IMR-90 (cell line): Measurements from ENCODE around the gene ZNF618. TPM values are rescaled to one million over a fixed set of nuclear protein-coding genes. Genes with fewer than 3 reads are reported as not detected.

Experiments used
- ATAC-seq: fragments of 200-7000 bp; cut with Tn5 transposase; 2 replicates; pipeline ENCODE4 v1.9.1; 2020; ENCODE audit warnings: low read depth, mild to moderate bottlenecking, moderate library complexity
- BruUV-seq: library from RNA; stranded (reverse); fragments of 400-500 nt; replicated peaks from 2 replicates; lab custom pipeline; 2021; lab: Mats Ljungman, UMichigan
- CTCF ChIA-PET: fragments of 300-600 bp; formaldehyde crosslinking; extraction: SDS; loops from one replicate; lab custom pipeline; 2021; ENCODE audit warnings: antibody characterized with exemption; lab: Yijun Ruan, JAX
- POLR2A ChIA-PET: fragments of 300-600 bp; sonication (Branson Sonifier 250); formaldehyde crosslinking; loops from one replicate; lab custom pipeline; 2022; ENCODE audit warnings: antibody characterized with exemption; ENCODE audit not compliant: unreplicated experiment; lab: Charles Lee
- DNase-seq: peaks from one replicate; pipeline ENCODE4 v3.0.0; 2013
- H2AFZ ChIP-seq: replicated peaks from 2 replicates; pipeline ENCODE3; 2013; ENCODE audit warnings: low read length, mild to moderate bottlenecking; ENCODE audit not compliant: poor library complexity
- H2AK5ac ChIP-seq: 2 replicates; pipeline ENCODE4 v1.6.1; 2013; ENCODE audit warnings: low read depth, low read length, inconsistent platforms
- H2AK9ac ChIP-seq: replicated peaks from 2 replicates; pipeline ENCODE3; 2013; ENCODE audit warnings: mild to moderate bottlenecking, low read depth, low read length, moderate library complexity; ENCODE audit not compliant: poor library complexity
- H2BK120ac ChIP-seq: 2 replicates; pipeline ENCODE4 v1.6.1; 2013; ENCODE audit warnings: low read depth, low read length, inconsistent platforms
- H2BK15ac ChIP-seq: 3 replicates; pipeline ENCODE4 v1.6.1; 2013; ENCODE audit warnings: low read depth, low read length, inconsistent platforms
- H2BK20ac ChIP-seq: 2 replicates; pipeline ENCODE4 v1.6.1; 2013; ENCODE audit warnings: low read depth, mild to moderate bottlenecking, inconsistent platforms, low read length, moderate library complexity
- H2BK5ac ChIP-seq: 2 replicates; pipeline ENCODE4 v1.6.1; 2013; ENCODE audit warnings: mild to moderate bottlenecking, low read depth, low read length, inconsistent platforms; ENCODE audit not compliant: poor library complexity, severe bottlenecking
- H3K14ac ChIP-seq: replicated peaks from 2 replicates; pipeline ENCODE4 v1.6.1; 2013; ENCODE audit warnings: low read depth, low read length, inconsistent platforms
- H3K18ac ChIP-seq: 2 replicates; pipeline ENCODE4 v1.6.1; 2013; ENCODE audit warnings: low read depth, low read length, control low read depth
- H3K23ac ChIP-seq: 2 replicates; pipeline ENCODE4 v1.6.1; 2013; ENCODE audit warnings: low read depth, low read length, inconsistent platforms
- H3K27ac ChIP-seq: 2 replicates; pipeline ENCODE4 v1.5.1; 2013; ENCODE audit warnings: mild to moderate bottlenecking, control low read depth, low read length; ENCODE audit not compliant: insufficient read depth
- H3K27me3 ChIP-seq: 2 replicates; pipeline ENCODE4 v1.6.1; 2013; ENCODE audit warnings: low read length; ENCODE audit not compliant: control insufficient read depth, insufficient read depth
- H3K36me3 ChIP-seq: 2 replicates; pipeline ENCODE4 v1.6.1; 2013; ENCODE audit warnings: low read length, mixed read lengths; ENCODE audit not compliant: control insufficient read depth, insufficient read depth
- H3K4ac ChIP-seq: 2 replicates; pipeline ENCODE4 v1.6.1; 2013; ENCODE audit warnings: low read depth, low read length, inconsistent platforms
- H3K4me1 ChIP-seq: 2 replicates; pipeline ENCODE4 v1.6.1; 2013; ENCODE audit warnings: low read length, mixed read lengths; ENCODE audit not compliant: control insufficient read depth, insufficient read depth
- H3K4me2 ChIP-seq: 2 replicates; pipeline ENCODE4 v1.6.1; 2013; ENCODE audit warnings: low read depth, mild to moderate bottlenecking, control low read depth, low read length, moderate library complexity
- H3K4me3 ChIP-seq: 2 replicates; pipeline ENCODE4 v1.5.1; 2013; ENCODE audit warnings: low read depth, mild to moderate bottlenecking, control low read depth, low read length, moderate library complexity; ENCODE audit not compliant: insufficient read depth
- H3K56ac ChIP-seq: 2 replicates; pipeline ENCODE4 v1.6.1; 2013; ENCODE audit warnings: low read length, inconsistent platforms; ENCODE audit not compliant: insufficient read depth; ENCODE audit errors: extremely low read depth
- H3K79me1 ChIP-seq, 2 experiments: 2 replicates each; pipeline ENCODE4 v1.6.1; 2013; ENCODE audit warnings: low read length in 2 of 2, inconsistent platforms in 1 of 2, low read depth in 1 of 2
- H3K9ac ChIP-seq: 2 replicates; pipeline ENCODE4 v1.6.1; 2013; ENCODE audit warnings: low read depth, low read length, control low read depth
- H3K9me1 ChIP-seq: 2 replicates; pipeline ENCODE4 v1.6.1; 2013; ENCODE audit warnings: low read length, inconsistent platforms; ENCODE audit not compliant: insufficient read depth
- H3K9me3 ChIP-seq: 2 replicates; pipeline ENCODE4 v1.6.1; 2013; ENCODE audit warnings: low read length; ENCODE audit not compliant: control insufficient read depth, insufficient read depth
- H4K20me1 ChIP-seq: 2 replicates; pipeline ENCODE4 v1.6.1; 2013; ENCODE audit warnings: low read length, inconsistent platforms; ENCODE audit not compliant: insufficient read depth
- H4K5ac ChIP-seq: 2 replicates; pipeline ENCODE4 v1.6.1; 2013; ENCODE audit warnings: mild to moderate bottlenecking, low read depth, low read length, control low read depth
- H4K8ac ChIP-seq, 2 experiments: 2 replicates each; pipeline ENCODE4 v1.6.1; 2013; ENCODE audit warnings: low read depth in 2 of 2, low read length in 2 of 2, control low read depth in 1 of 2, inconsistent platforms in 1 of 2
- H4K91ac ChIP-seq: 2 replicates; pipeline ENCODE4 v1.6.1; 2013; ENCODE audit warnings: low read depth, low read length, inconsistent platforms; ENCODE audit not compliant: insufficient read depth
- BHLHE40 ChIP-seq: fragments of 150-350 bp; IDR thresholded peaks from 2 replicates; pipeline ENCODE4 v1.6.1; 2016; ENCODE audit warnings: mild to moderate bottlenecking, low read depth, low read length
- CEBPB ChIP-seq: IDR thresholded peaks from 2 replicates; pipeline ENCODE4 v1.6.1; 2012; ENCODE audit warnings: low read depth, low read length, improper control_type of control experiment
- CHD1 ChIP-seq: IDR thresholded peaks from 2 replicates; pipeline ENCODE4 v1.6.1; 2012; ENCODE audit warnings: low read depth, low read length, improper control_type of control experiment
- FOS ChIP-seq: fragments of 150-350 bp; IDR thresholded peaks from 2 replicates; pipeline ENCODE4 v1.6.1; 2016; ENCODE audit warnings: low read depth, low read length
- MAFK ChIP-seq: IDR thresholded peaks from 2 replicates; pipeline ENCODE4 v1.6.1; 2012; ENCODE audit warnings: low read depth, low read length, improper control_type of control experiment
- MAZ ChIP-seq: IDR thresholded peaks from 2 replicates; pipeline ENCODE4 v1.6.1; 2012; ENCODE audit warnings: low read depth, mild to moderate bottlenecking, low read length, improper control_type of control experiment, moderate library complexity, borderline replicate concordance
- MXI1 ChIP-seq: IDR thresholded peaks from 2 replicates; pipeline ENCODE4 v1.6.1; 2012; ENCODE audit warnings: low read depth, mild to moderate bottlenecking, low read length, moderate library complexity, borderline replicate concordance
- NFE2L2 ChIP-seq: fragments of 150-350 bp; IDR thresholded peaks from 2 replicates; pipeline ENCODE4 v1.6.1; 2016; ENCODE audit warnings: low read depth, mild to moderate bottlenecking, low read length
- POLR2A ChIP-seq: IDR thresholded peaks from 2 replicates; pipeline ENCODE4 v1.6.1; 2012; ENCODE audit warnings: mild to moderate bottlenecking, low read depth, low read length
- RAD21 ChIP-seq: IDR thresholded peaks from 2 replicates; pipeline ENCODE4 v1.6.1; 2012; ENCODE audit warnings: low read length, improper control_type of control experiment
- RCOR1 ChIP-seq: IDR thresholded peaks from 2 replicates; pipeline ENCODE4 v1.6.1; 2012; ENCODE audit warnings: mild to moderate bottlenecking, low read length, improper control_type of control experiment; ENCODE audit not compliant: insufficient replicate concordance
- RFX5 ChIP-seq: IDR thresholded peaks from 2 replicates; pipeline ENCODE4 v1.8.0; 2012; ENCODE audit warnings: low read depth, mild to moderate bottlenecking, low read length, moderate library complexity
- SMC3 ChIP-seq: fragments of 150-350 bp; IDR thresholded peaks from 2 replicates; pipeline ENCODE4 v1.6.1; 2016; ENCODE audit warnings: low read depth, mild to moderate bottlenecking, antibody characterized with exemption, low read length, moderate library complexity
- WGBS, 2 experiments: methylation state at CpG; one replicate each; pipeline versions ENCODE4 v1.1.5 to v1.1.7; 2013; ENCODE audit warnings: missing lambda C conversion rate in 2 of 2; ENCODE audit not compliant: insufficient read length in 1 of 2; ENCODE audit errors: extremely low coverage in 2 of 2; 5-methylcytosine and 5-hydroxymethylcytosine counted together
- dilution Hi-C: fragments of 300-500 bp; cut with HindIII; formaldehyde crosslinking; loops from one replicate; pipeline ENCODE4 v1.14.3; 2018; ENCODE audit warnings: low sequenced_read_pairs; ENCODE audit not compliant: unreplicated experiment
- in situ Hi-C: fragments of 300-500 bp; cut with MboI; formaldehyde crosslinking; loops from 3 replicates; pipeline ENCODE4 v1.14.3; 2019; ENCODE audit warnings: low sequenced_read_pairs, inconsistent platforms, mixed read lengths
- intact Hi-C: fragments of 100-400 bp; cut with micrococcal nuclease; formaldehyde crosslinking; loops from 2 replicates; pipeline ENCODE4 v1.10.0; 2022
- polyA plus RNA-seq, 3 experiments: library from polyadenylated mRNA; depleted of rRNA; stranded (reverse); fragments of >200 nt; gene quantifications; 2 replicates each; pipeline ENCODE4 v1.2.3, GENCODE V29; 2012; ENCODE audit warnings: low replicate concordance in 1 of 3
- total RNA-seq: library from RNA; depleted of rRNA; stranded (reverse); fragments of >200 nt; gene quantifications from 2 replicates; pipeline ENCODE4 v1.2.3, GENCODE V29; 2012
- TF ChIP-seq, protein P1 (sequence below): fragments of 150-350 bp; IDR thresholded peaks from 2 replicates; pipeline ENCODE4 v1.6.1; 2017; ENCODE audit warnings: mild to moderate bottlenecking, antibody characterized with exemption, low read length, low read depth
- TF ChIP-seq, protein P2 (sequence below): fragments of 150-350 bp; IDR thresholded peaks from 2 replicates; pipeline ENCODE4 v1.6.1; 2016; ENCODE audit warnings: low read depth, mild to moderate bottlenecking, low read length, moderate library complexity, borderline replicate concordance
- TF ChIP-seq, protein P3 (sequence below): conservative IDR thresholded peaks from 2 replicates; pipeline ENCODE4 v1.5.1; 2012; ENCODE audit warnings: mild to moderate bottlenecking, low read depth, low read length, improper control_type of control experiment

Gene ZNF618
- total and polyA plus RNA-seq, 2 of the 4 experiments (the other 2 are of a cell fraction) = 8.2 to 9.4 TPM

DNA sequence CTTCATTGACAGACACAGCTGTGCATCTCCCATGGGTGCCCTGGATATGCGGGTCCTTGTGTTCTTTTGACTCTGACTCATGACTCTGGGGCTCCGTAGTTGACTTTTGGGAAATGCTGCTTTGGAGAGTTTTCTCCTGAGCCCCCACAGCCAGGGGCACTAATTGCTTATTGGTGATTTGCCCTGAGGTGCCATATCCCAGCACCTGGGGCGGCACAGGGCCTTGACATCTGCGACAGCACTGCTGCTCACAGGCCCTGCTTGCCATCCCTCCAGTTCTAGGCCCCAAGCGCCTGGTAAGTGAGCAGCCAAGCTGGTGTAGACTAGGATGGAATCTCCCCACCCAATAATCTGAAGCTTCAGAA, 126.9 kb downstream of the ZNF618 start:
- Histone ChIP-seq H3K9me1 (0 out of 2 replicates have a peak, but pooled peaks cover 3% of the 10 kb centered on the region), H2AFZ (no peak overlapping the region), H4K5ac (no peak overlapping the region), H3K23ac (no peak overlapping the region), H3K9me3 (no peaks in the 10 kb centered on the region), H4K20me1 (0 out of 2 replicates have a peak, but pooled peaks cover 3% of the 10 kb centered on the region), H2BK5ac (no peak overlapping the region), H3K4ac (no peak overlapping the region), H3K79me1 (peaks cover 0 to 24% of the 10 kb centered on the region in 2 experiments; a peak in 1 of 4 replicates), H2AK5ac (no peak overlapping the region), H2AK9ac (no peak overlapping the region), H3K4me2 (no peak overlapping the region), H3K14ac (no peak overlapping the region), H3K4me3 (no peak overlapping the region), H2BK15ac (no peak overlapping the region), H3K18ac (no peak overlapping the region), H2BK20ac (no peak overlapping the region), H4K8ac (no peak overlapping the region), H4K91ac (no peak overlapping the region), H3K4me1 (no peaks in the 10 kb centered on the region), H3K27me3 (no peaks in the 10 kb centered on the region), H3K56ac (no peak overlapping the region), H3K36me3 (peaks cover 49% of the 10 kb centered on the region), H2BK120ac (no peak overlapping the region), H3K9ac (no peak overlapping the region), H3K27ac (no peak overlapping the region)
- WGBS, 2 experiments = 100% methylated on average over 1 of the region's 5 CpGs; no CpG with 5 or more reads in 1 of the 2 experiments
- POLR2A ChIA-PET = no interaction called here
- intact Hi-C loops (no loop called here), dilution Hi-C loops (no loop called here), in situ Hi-C loops (no loop called here)
- DNase-seq (no peak), ATAC-seq (no peak)
- CTCF ChIA-PET = interaction anchor here (0.5 kb wide), 1 partner anchor 36 kb away, joined by 3 read pairs; no protein-coding TSS in a partner anchor
- TF ChIP-seq SMC3 = no peak
- TF ChIP-seq CEBPB = no peak
- no peak for TF ChIP-seq NFE2L2
- TF ChIP-seq, protein P1, sequence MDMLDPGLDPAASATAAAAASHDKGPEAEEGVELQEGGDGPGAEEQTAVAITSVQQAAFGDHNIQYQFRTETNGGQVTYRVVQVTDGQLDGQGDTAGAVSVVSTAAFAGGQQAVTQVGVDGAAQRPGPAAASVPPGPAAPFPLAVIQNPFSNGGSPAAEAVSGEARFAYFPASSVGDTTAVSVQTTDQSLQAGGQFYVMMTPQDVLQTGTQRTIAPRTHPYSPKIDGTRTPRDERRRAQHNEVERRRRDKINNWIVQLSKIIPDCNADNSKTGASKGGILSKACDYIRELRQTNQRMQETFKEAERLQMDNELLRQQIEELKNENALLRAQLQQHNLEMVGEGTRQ = no peak
- no peak for TF ChIP-seq FOS
- TF ChIP-seq RCOR1 = no peak
- TF ChIP-seq MAFK = no peak
- no peak for TF ChIP-seq RFX5
- no peak for TF ChIP-seq BHLHE40
- TF ChIP-seq, protein P2, sequence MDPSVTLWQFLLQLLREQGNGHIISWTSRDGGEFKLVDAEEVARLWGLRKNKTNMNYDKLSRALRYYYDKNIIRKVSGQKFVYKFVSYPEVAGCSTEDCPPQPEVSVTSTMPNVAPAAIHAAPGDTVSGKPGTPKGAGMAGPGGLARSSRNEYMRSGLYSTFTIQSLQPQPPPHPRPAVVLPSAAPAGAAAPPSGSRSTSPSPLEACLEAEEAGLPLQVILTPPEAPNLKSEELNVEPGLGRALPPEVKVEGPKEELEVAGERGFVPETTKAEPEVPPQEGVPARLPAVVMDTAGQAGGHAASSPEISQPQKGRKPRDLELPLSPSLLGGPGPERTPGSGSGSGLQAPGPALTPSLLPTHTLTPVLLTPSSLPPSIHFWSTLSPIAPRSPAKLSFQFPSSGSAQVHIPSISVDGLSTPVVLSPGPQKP = no peak
- TF ChIP-seq MAZ = no peak
- no peak for TF ChIP-seq RAD21
- no peak for TF ChIP-seq CHD1
- TF ChIP-seq POLR2A = no peak
- TF ChIP-seq MXI1 = no peak
- TF ChIP-seq, protein P3, sequence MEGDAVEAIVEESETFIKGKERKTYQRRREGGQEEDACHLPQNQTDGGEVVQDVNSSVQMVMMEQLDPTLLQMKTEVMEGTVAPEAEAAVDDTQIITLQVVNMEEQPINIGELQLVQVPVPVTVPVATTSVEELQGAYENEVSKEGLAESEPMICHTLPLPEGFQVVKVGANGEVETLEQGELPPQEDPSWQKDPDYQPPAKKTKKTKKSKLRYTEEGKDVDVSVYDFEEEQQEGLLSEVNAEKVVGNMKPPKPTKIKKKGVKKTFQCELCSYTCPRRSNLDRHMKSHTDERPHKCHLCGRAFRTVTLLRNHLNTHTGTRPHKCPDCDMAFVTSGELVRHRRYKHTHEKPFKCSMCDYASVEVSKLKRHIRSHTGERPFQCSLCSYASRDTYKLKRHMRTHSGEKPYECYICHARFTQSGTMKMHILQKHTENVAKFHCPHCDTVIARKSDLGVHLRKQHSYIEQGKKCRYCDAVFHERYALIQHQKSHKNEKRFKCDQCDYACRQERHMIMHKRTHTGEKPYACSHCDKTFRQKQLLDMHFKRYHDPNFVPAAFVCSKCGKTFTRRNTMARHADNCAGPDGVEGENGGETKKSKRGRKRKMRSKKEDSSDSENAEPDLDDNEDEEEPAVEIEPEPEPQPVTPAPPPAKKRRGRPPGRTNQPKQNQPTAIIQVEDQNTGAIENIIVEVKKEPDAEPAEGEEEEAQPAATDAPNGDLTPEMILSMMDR = no peak
- no TSS peak for BruUV-seq
